KOPT-K1 (cell line): ENCODE data around the gene KRT9.

Experiments used
- H3K27ac ChIP-seq: fragments of 200-600 bp; sonication (generic); 2 replicates; pipeline ENCODE4 v1.5.1; 2016; ENCODE audit warnings: antibody characterized with exemption, mild to moderate bottlenecking, low read depth, low read length; ENCODE audit not compliant: poor library complexity, severe bottlenecking
- H3K36me3 ChIP-seq: fragments of 200-600 bp; sonication (generic); 2 replicates; pipeline ENCODE4 v1.5.1; 2017; ENCODE audit warnings: antibody characterized with exemption, mild to moderate bottlenecking, low read length, moderate library complexity; ENCODE audit not compliant: insufficient read depth
- H3K9me3 ChIP-seq: fragments of 200-600 bp; sonication (generic); 2 replicates; pipeline ENCODE4 v1.5.1; 2017; ENCODE audit warnings: antibody characterized with exemption, low read length, mild to moderate bottlenecking; ENCODE audit not compliant: insufficient read depth, poor library complexity, severe bottlenecking

The KRT9 gene

DNA sequence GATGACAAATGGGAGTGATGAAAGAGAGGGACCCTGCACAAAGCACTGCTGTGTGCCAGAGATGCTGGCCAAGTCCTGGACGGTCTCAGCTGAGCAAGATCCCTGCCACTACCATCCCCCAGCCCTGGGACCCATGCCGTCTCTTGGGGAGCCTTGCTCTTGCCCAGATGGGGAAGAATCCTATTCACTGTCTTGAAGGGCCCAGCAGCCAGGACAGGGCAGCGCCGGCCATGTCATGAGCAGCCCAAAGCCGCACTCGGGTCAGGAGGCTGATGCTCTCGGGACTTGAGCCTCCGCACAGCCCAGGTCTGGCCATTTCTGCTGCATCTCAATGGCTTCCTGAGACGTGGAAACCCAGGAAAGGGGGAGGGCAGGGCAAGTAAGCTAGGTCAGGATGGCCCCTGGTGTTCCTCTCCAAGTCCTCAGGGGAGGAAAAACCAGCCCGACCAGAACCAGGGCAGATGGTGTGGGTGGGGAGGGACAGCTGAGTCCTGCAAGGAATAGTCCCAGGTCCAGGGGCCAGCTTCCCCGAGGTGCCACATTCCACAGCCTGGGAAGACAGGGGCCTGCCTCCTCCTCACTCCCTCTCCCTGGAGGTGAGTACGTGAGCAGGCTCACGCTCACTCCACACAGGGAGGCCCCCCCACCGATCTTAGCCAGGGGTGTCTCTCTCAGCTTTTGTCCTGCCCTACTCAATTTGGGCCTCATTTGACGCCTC, 35.9 kb downstream of the KRT9 start:
- Histone ChIP-seq H3K9me3 (no peaks in the 10 kb centered on the region), H3K36me3 (no peaks in the 10 kb centered on the region), H3K27ac (no peak overlapping the region)

DNA sequence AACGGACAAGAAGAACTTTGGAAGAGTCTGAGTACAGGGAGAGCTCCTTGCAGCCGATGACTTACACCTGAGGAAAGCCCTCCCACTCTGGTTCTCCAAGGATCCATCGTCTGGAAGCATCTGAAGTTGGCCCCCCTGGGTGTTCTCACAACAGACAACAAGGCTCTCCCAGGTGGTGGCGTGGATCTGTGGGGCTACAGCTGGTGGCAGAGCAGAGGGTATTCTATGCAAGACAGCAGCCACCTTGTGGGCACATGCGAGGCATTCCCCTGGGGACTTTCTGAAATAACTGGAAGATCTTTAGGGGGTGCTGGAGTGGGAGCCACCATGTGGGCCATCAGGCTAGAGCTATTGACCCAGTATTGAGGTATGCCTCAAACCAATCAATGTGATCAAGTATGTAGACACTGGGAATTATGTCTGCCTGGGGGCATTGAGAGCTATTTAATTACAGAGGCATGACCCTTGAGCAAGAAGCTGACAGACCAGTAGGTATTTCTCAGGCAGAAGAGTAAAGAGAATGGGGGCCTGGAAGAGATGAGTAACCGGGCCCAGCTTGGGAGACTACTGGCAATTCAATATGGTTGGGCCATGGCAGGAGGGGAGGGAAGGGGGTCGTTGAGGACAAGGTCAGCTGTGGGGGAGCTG, 36.8 kb downstream of the KRT9 start:
- H3K27ac ChIP-seq, result no peak overlapping the region
- no peaks in the 10 kb centered on the region for H3K36me3 ChIP-seq
- H3K9me3 ChIP-seq, result no peaks in the 10 kb centered on the region

DNA sequence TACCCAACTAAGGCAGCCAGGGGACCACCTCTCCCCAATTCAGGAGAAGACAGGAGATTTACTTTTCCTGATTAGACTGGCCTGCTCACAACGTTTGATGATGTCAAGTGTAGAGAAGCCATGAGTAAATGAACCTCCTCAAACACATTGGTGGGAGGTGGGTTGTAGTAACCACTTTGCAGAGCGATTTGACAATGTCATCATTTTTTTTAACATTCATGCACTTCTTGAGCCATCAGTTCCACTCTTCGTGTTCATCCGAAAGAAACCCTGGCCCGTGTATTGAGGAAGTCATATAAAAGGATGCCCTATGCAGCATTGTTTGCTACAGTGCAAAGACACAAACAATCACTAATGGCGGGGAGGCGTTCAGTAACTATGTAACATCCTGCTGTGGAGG, 38.2 kb downstream of the KRT9 start:
- Histone ChIP-seq H3K9me3 (no peaks in the 10 kb centered on the region), H3K36me3 (no peaks in the 10 kb centered on the region), H3K27ac (no peak overlapping the region)

DNA sequence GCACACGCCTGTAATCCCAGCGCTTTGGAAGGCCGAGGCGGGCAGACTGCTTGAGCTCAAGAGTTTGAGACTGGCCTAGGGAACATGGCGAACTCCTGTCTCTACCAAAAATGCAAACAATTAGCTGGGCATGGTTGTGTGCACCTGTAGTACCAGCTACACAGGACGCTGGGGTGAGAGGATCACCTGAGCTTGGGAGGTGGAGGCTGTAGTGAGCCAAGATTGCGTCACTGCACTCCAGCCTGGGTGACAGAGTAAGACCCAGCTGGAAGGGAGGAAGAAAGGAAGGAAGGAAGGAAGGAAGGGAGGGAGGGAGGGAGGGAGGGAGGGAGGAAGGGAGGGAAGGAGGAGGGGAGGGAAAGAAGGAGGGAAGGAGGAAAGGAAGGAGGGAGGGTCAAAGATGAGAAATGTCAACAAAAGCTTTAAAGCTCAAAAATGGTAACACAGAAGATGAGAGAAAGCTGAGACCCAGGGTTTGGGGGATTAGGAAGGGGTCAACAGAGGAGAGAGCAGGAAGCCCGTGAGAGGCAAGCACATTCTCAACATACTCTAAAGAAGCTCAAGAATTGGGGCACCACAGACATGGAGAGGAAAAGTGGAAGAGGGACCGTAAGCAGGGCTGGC, 38.8 kb downstream of the KRT9 start:
- Histone ChIP-seq H3K9me3 (no peaks in the 10 kb centered on the region), H3K27ac (no peak overlapping the region)

DNA sequence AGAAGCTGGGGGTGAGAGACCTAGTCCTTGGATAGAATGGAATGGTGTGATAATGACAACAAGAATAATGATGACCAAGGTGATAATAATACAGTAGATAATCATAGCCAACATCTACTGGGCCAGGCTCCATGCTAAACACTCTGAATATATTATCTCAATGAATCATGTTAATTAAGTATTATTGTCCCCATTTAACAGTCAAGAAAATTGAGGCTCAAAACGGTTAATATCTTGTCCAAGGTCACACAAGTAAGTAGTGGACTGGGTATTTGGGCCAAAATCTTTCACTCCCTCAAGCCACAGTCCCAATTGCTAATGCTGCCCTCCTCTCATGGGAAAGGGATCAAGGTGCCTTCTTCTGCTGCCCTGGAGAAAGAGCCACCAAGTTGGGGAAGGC, 39.9 kb downstream of the KRT9 start:
- H3K9me3 ChIP-seq, result no peaks in the 10 kb centered on the region
- no peaks in the 10 kb centered on the region for H3K36me3 ChIP-seq
- H3K27ac ChIP-seq, result no peak overlapping the region

More for the DNA sequence above, 38.8 kb downstream of the KRT9 start:
- H3K36me3 ChIP-seq, result no peaks in the 10 kb centered on the region

DNA sequence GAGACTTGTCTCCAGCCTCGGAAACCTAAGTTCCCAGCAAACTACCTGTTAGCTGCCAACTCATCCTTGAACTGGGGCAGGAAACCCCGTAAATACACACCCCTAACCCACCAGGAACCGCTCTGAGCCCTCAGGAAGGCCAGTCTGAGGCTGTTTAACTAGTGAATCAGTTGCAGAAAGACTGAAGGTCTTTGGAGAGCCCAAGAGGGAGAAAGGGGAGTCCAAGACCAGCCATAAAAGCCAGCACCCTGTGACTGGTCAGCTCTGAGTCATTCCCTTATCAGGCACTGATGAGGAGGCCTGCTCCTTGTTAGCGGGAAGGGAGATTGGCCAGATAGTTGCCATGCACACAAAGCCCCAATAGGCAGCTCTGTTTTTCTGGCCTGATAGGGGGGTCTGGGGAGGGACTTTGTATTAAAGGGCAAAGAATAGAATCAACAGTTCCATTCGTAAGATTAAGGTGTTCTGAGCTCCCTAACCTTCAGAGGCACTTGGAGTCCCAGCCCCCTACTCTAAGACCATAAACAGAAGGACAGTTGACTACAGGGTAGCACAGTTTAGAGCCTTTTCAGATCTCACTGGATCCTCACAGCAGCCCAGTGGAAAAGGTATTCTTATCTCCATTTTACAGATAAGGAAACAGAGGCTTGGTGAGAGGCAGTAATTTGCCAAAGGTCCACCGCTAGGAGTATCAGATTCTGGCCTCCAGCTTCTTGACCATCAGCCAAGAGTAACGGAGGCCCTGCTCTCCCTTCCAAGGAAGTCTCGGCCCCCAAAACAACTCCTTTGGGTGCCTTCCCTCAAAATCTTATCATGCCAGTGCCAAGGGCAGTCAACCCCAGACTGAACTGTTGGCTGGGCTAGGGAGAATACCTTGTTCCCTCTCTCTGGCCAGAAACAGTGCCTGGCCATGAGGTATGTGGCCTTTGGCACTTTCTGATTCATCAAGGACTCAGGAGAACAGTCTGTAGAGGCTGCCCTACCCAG, 41.5 kb downstream of the KRT9 start:
- H3K36me3 ChIP-seq, result no peaks in the 10 kb centered on the region
- H3K27ac ChIP-seq, result no peak overlapping the region
- no peaks in the 10 kb centered on the region for H3K9me3 ChIP-seq

DNA sequence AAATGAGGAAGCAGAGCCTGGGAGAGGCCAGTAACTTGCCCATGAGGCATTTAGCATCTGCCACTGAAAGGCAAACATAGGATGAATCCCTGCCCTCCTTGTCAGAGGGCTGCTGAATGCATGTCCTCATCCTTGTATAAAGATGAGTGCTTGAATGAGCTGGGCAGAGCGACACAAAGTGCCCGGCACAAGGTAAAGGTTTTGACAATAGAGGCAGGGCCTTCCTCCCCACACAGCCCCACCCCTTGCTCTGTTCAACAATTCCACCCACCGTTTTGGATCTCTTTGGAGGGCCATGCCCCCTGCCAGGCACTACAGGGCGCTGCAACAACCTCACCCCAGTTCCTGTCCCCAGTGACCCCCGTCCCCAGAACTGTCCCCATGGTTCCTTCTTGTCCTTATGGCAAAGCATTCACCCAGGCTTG, 42.4 kb downstream of the KRT9 start:
- Histone ChIP-seq H3K9me3 (no peaks in the 10 kb centered on the region), H3K36me3 (no peaks in the 10 kb centered on the region), H3K27ac (no peak overlapping the region)

DNA sequence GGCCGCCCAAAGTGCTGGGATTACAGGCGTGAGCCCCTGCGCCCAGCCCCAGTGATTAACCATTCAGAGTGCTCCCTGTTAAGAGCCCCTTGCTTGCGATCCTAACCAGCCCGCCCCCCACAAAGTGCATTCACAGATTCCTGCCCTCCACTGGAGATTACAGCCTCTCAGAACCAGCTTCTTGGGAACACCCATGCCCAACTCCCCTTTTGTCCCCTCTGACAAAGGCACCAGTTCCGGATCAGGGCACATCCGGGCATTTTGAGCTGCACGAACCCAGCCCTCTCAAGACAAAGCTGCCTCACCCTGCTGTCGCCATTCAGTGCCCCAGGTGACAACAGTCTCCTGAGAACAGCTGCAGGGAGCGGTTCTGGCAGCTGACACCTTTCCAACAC, 42.9 kb downstream of the KRT9 start:
- Histone ChIP-seq H3K36me3 (no peaks in the 10 kb centered on the region), H3K9me3 (no peaks in the 10 kb centered on the region), H3K27ac (no peak overlapping the region)

DNA sequence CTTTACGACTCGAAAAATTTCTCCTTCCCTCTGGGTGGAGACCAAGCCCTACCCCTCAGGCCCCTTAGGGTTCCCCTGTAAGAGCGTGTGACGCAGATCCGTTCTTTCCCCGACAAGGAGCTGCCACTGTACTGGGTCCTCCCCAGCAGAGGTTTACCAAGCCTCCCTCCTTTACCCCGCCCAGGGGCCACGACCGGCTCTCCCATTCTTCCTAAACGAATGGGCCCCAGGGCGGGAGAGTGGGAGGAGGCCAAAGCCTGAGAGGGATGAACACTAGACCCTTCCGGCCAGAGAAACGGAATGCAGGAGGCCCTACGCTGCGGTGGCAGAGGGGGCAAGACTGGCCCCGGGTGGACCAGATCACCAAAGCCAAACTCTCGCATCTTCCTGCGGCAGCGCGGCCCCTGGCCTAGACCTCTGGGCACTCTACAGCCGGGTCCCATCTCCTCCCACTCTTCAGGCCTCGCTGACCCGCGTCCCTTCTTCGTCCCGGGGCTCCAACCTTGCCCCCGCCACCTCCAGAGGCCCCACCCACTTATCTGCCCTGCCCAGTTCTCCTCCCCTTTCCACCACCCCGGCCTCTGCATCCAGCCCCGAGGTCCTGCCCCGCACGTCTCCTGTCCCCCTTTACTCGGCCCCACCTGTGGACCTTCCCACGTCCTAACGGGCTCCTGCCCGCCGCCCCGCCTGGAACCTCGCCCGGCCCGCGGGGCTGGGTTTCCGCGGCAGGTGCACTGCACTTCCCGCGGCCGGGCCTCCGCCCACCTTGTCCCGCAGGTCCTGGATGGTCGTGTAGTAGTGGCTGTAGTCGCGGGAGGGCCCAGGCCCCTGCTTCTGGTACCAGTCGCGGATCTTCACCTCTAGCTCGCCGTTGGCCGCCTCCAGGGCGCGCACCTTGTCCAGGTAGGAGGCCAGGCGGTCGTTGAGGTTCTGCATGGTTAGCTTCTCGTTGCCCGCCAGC, 44.5 kb downstream of the KRT9 start:
- Histone ChIP-seq H3K27ac (no peak overlapping the region), H3K9me3 (no peaks in the 10 kb centered on the region), H3K36me3 (no peaks in the 10 kb centered on the region)

DNA sequence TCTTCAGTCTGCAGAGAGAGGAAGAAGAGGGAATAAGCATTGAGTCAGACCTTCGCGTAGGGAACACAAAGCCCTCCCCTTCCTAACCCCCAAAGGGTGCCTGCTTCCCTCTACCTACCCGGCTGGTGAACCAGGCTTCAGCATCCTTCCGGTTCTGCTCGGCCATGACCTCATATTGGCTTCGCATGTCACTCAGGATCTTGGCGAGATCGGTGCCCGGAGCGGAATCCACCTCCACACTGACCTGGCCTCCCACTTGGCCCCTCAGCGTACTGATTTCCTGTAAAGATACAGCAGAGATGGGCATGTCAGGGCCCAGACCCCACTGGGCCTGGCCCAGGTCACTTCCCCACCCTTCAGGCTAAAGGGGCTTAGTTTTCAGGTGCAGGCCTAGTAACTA, 47.6 kb downstream of the KRT9 start:
- Histone ChIP-seq H3K27ac (no peak overlapping the region), H3K9me3 (no peaks in the 10 kb centered on the region), H3K36me3 (no peaks in the 10 kb centered on the region)

DNA sequence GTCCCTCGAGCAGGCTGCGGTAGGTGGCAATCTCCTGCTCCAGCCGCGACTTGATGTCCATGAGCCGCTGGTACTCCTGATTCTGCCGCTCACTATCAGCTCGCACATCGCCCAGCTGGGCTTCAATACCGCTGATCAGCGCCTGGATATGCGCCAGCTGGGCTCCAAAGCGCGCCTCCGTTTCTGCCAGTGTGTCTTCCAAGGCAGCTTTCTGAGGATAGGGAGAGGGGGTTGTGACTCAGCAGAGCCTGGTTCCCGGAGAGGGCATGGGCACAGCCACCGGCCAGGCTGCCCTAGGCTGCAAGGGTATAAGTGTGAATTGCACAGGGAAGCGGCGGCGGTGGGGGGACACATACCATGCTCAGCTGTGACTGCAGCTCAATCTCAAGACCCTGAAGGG, 48.1 kb downstream of the KRT9 start:
- no peaks in the 10 kb centered on the region for H3K36me3 ChIP-seq
- H3K27ac ChIP-seq, result no peak overlapping the region
- H3K9me3 ChIP-seq, result no peaks in the 10 kb centered on the region

DNA sequence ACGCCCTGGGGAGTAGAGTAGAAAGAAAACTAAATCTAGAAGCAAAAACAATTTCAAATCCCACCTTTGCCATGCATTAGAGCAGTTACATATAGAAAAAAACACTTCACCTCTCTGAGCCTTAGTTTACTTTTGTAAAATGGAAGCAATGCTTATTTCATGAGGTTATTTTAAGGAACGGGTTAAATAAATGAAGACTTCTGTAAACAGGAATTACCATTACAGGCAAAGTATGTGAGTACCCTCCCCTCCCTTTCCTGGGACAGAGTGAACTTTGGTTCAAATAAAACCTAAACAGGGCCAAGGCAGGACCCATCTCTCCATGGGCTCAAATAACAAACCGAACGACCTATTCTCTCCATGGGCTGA, 48.6 kb downstream of the KRT9 start:
- no peak overlapping the region for H3K27ac ChIP-seq
- H3K36me3 ChIP-seq, result no peaks in the 10 kb centered on the region
- H3K9me3 ChIP-seq, result no peaks in the 10 kb centered on the region

DNA sequence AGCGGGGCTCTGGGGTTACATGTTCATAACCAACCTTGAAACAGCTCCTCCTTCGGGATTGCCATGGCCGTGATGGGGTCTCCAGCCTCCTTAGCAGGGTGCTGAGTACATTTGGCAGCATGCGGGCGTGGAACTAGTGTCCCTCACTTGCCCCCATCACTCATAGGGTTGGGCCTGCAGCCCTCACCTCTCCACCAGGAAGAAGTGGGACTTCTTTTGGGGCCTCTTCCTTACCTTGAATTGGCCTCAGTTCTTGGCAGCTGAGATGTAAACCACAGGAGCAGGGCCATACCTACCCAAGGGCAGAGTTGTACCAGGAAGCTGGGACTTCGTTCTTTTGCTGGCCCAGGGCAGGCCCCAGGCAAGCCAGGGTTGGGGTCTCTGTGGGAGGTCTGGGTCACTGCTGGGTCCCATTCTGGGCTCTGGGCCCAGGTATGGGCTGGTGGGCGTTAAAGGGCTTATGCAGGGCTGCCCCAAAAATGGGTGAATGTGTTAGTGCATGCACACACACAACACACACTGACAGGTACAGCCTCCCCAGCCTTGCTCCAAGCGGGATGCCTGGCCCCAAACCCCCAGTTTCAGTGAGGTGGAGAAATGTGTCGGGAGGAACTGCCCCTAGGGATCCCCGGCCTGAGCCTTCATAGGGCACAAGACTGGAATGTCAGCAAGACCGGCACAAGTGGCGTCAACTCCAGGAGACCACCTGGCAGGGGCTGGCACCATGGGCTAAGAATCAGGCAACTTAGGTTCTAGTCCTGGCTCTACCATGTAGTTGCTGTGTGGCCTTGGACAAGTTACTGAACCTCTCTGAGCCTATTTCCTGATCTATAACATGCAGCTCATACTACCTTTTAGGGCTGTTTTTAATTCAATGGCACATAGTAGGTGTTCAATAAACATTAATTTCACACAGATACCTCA, 49.3 kb downstream of the KRT9 start:
- H3K36me3 ChIP-seq, result no peaks in the 10 kb centered on the region
- no peaks in the 10 kb centered on the region for H3K9me3 ChIP-seq
- no peak overlapping the region for H3K27ac ChIP-seq
